ENCODE results near the gene VPS13A. TPM values are rescaled to one million over a fixed set of nuclear protein-coding genes. Genes with fewer than 3 reads are reported as not detected.

VPS13A gene
- total and polyA plus RNA-seq, 4 donors = 2.4 to 45.1 (median 22.6) TPM

DNA sequence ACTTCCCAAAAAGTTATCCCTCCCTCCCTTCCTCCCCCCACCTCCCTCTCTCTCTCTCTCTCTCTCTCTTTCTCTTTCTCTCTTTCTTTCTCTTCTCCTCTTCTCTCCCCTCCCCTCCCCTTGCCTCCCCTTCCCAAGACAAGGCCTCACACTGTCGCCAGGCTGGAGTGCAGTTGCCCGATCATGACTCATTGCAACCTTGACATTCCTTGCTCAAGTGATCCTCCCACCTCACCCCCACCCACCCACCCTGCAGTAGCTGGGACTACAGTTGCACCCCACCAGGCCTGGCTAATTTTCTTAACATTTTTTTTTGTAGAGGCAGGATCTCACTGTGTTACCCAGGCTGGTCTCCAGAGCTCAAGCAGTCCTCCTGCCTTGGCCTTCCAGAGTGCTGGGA lies 32.8 kb downstream of the VPS13A start:
- peaks cover 2 to 7% (median 4%) of the 10 kb centered on the region in 4 donors for H3K36me3 ChIP-seq (ENCODE audit: control insufficient read depth in 4 of 4, insufficient read depth in 3 of 4, low read depth in 1 of 4, low read length in 3 of 4)
- no peak for DNase-seq (ENCODE audit: low spot score)

DNA sequence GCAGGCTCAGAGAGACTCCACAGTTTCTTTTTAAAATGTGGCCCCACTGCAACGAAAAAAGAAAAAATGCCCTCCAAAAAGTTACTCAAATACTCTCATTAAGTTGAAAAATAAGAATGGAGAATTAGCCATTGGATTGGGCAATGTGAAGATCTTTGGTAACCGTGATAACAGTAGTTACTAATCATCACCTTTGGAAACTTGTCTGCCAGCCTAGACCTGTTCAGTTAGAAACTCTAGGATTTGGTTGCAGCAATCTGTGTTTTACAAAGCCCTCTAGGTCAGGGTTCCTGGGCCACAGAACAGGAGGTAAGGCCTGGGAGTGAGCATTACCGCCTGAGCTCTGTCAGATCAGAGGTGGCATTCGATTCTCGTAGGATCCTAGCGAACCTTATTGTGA lies 34.2 kb downstream of the VPS13A start:
- DNase-seq (ENCODE audit: low spot score) = no peak
- H3K27me3 ChIP-seq (ENCODE audit: control insufficient read depth in 4 of 4, insufficient read depth in 4 of 4, low read length in 3 of 4) = no peaks in the 10 kb centered on the region
- no peak overlapping the region for H3K4me3 ChIP-seq (ENCODE audit: low read depth in 1 of 3, low read length in 3 of 3)
- no peak overlapping the region for H3K27ac ChIP-seq (ENCODE audit: low read depth in 1 of 2, low read length in 2 of 2)
- no peak overlapping the region for H3K9ac ChIP-seq (ENCODE audit: low read depth in 1 of 2, low read length in 2 of 2)
- H3K9me3 ChIP-seq (ENCODE audit: control insufficient read depth in 4 of 4, low read length in 3 of 4) = no peaks in the 10 kb centered on the region
- no peaks in the 10 kb centered on the region for H3K4me1 ChIP-seq (ENCODE audit: control insufficient read depth in 4 of 4, insufficient read depth in 4 of 4, low read length in 3 of 4)
- whole genome bisulfite sequencing = 95% methylated on average over 6 of the region's 6 CpGs
- TF ChIP-seq FOXA2 (IDR thresholded peaks at IDR 0.05) (no peak), HNF4A (conservative IDR thresholded peaks at IDR 0.05) (no peak), EGR1 (IDR thresholded peaks at IDR 0.05; ENCODE audit: low read depth in 2 of 2) (no peak), JUND (IDR thresholded peaks at IDR 0.05) (no peak), RAD21 (IDR thresholded peaks at IDR 0.05) (no peak), SP1 (IDR thresholded peaks at IDR 0.05) (no peak), FOXA1 (IDR thresholded peaks at IDR 0.05) (no peak), HNF4G (IDR thresholded peaks at IDR 0.05) (no peak), YY1 (IDR thresholded peaks at IDR 0.05) (no peak)
- TF ChIP-seq, protein P1, sequence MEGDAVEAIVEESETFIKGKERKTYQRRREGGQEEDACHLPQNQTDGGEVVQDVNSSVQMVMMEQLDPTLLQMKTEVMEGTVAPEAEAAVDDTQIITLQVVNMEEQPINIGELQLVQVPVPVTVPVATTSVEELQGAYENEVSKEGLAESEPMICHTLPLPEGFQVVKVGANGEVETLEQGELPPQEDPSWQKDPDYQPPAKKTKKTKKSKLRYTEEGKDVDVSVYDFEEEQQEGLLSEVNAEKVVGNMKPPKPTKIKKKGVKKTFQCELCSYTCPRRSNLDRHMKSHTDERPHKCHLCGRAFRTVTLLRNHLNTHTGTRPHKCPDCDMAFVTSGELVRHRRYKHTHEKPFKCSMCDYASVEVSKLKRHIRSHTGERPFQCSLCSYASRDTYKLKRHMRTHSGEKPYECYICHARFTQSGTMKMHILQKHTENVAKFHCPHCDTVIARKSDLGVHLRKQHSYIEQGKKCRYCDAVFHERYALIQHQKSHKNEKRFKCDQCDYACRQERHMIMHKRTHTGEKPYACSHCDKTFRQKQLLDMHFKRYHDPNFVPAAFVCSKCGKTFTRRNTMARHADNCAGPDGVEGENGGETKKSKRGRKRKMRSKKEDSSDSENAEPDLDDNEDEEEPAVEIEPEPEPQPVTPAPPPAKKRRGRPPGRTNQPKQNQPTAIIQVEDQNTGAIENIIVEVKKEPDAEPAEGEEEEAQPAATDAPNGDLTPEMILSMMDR (IDR thresholded peaks at IDR 0.05; ENCODE audit: low read depth, low read length, missing input control) = no peak
- TF ChIP-seq, protein P2, sequence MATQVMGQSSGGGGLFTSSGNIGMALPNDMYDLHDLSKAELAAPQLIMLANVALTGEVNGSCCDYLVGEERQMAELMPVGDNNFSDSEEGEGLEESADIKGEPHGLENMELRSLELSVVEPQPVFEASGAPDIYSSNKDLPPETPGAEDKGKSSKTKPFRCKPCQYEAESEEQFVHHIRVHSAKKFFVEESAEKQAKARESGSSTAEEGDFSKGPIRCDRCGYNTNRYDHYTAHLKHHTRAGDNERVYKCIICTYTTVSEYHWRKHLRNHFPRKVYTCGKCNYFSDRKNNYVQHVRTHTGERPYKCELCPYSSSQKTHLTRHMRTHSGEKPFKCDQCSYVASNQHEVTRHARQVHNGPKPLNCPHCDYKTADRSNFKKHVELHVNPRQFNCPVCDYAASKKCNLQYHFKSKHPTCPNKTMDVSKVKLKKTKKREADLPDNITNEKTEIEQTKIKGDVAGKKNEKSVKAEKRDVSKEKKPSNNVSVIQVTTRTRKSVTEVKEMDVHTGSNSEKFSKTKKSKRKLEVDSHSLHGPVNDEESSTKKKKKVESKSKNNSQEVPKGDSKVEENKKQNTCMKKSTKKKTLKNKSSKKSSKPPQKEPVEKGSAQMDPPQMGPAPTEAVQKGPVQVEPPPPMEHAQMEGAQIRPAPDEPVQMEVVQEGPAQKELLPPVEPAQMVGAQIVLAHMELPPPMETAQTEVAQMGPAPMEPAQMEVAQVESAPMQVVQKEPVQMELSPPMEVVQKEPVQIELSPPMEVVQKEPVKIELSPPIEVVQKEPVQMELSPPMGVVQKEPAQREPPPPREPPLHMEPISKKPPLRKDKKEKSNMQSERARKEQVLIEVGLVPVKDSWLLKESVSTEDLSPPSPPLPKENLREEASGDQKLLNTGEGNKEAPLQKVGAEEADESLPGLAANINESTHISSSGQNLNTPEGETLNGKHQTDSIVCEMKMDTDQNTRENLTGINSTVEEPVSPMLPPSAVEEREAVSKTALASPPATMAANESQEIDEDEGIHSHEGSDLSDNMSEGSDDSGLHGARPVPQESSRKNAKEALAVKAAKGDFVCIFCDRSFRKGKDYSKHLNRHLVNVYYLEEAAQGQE (IDR thresholded peaks at IDR 0.05) = no peak
- TF ChIP-seq, protein P3, sequence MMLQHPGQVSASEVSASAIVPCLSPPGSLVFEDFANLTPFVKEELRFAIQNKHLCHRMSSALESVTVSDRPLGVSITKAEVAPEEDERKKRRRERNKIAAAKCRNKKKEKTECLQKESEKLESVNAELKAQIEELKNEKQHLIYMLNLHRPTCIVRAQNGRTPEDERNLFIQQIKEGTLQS (IDR thresholded peaks at IDR 0.05) = no peak
- TF ChIP-seq, protein P4, sequence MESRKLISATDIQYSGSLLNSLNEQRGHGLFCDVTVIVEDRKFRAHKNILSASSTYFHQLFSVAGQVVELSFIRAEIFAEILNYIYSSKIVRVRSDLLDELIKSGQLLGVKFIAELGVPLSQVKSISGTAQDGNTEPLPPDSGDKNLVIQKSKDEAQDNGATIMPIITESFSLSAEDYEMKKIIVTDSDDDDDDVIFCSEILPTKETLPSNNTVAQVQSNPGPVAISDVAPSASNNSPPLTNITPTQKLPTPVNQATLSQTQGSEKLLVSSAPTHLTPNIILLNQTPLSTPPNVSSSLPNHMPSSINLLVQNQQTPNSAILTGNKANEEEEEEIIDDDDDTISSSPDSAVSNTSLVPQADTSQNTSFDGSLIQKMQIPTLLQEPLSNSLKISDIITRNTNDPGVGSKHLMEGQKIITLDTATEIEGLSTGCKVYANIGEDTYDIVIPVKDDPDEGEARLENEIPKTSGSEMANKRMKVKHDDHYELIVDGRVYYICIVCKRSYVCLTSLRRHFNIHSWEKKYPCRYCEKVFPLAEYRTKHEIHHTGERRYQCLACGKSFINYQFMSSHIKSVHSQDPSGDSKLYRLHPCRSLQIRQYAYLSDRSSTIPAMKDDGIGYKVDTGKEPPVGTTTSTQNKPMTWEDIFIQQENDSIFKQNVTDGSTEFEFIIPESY (IDR thresholded peaks at IDR 0.05) = no peak
- H3K36me3 ChIP-seq (ENCODE audit: control insufficient read depth in 4 of 4, insufficient read depth in 3 of 4, low read depth in 1 of 4, low read length in 3 of 4) = peaks cover 2 to 7% (median 4%) of the 10 kb centered on the region in 4 donors

More for the DNA sequence above, 32.8 kb downstream of the VPS13A start:
- H3K9ac ChIP-seq (ENCODE audit: low read depth in 1 of 2, low read length in 2 of 2) = no peak overlapping the region
- no peak overlapping the region for H3K4me3 ChIP-seq (ENCODE audit: low read depth in 1 of 3, low read length in 3 of 3)
- H3K27ac ChIP-seq (ENCODE audit: low read depth in 1 of 2, low read length in 2 of 2) = no peak overlapping the region
- H3K9me3 ChIP-seq (ENCODE audit: control insufficient read depth in 4 of 4, low read length in 3 of 4) = no peaks in the 10 kb centered on the region
- no peak for TF ChIP-seq NR2F2 (IDR thresholded peaks at IDR 0.05)
- TF ChIP-seq, protein P3 (IDR thresholded peaks at IDR 0.05) = no peak
- TF ChIP-seq TAF1 (conservative IDR thresholded peaks at IDR 0.05) = no peak
- TF ChIP-seq FOXA2 (IDR thresholded peaks at IDR 0.05) = no peak
- no peak for TF ChIP-seq EGR1 (IDR thresholded peaks at IDR 0.05; ENCODE audit: low read depth in 2 of 2)
- TF ChIP-seq FOXA1 (IDR thresholded peaks at IDR 0.05) = no peak
- WGBS = 97% methylated on average over 2 of the region's 2 CpGs
- no peaks in the 10 kb centered on the region for H3K27me3 ChIP-seq (ENCODE audit: control insufficient read depth in 4 of 4, insufficient read depth in 4 of 4, low read length in 3 of 4)
- H3K4me1 ChIP-seq (ENCODE audit: control insufficient read depth in 4 of 4, insufficient read depth in 4 of 4, low read length in 3 of 4) = no peaks in the 10 kb centered on the region

Measured in liver (tissue), 9 donors.